ENCODE data around the gene PRSS2.
"Not testable (repeated sequence)": the region's sequence is repeated elsewhere in the genome, so short reads cannot be mapped to it uniquely, and the experiment has no call there.

PRSS2 gene

GRCh38 chr7:142770661-142771352 lies at the start of gene PRSS2:
TSS of gene PRSS2 (plus strand) at chr7:142770970. CDS start at chr7:142770983, 13 bp downstream.
- DNase-seq = peak; percentile 77

- DNase-seq = peak; percentile 90
Observed at GRCh38 chr7:142720986-142721385, 49.8 kb upstream of the PRSS2 start.

DNA sequence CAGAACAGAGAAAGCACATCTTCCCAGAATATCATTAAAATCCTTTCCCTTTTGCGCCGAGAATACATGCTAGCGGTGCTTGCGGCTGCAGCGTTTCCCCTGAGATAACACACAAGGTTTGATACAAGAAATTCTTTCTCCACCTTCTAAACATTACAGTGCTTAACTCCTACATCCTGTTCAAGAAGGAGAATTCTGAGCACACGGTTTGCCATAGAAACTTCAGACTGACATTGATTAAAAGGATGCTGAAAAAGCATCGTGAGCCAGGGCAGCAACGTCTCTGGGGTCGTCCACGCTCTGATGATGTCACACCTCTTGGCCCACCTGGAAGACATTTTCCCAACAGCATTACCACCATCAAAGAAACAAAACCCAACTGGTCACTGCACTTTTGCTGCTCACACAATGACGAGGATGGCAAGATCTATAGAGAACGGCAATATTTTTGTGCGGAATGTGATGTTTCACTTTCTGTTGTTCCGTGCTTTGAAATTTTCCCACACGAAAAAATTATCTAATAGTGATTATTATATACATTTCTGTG lies 48.4 kb upstream of the PRSS2 start:
- no peak for DNase-seq

GRCh38 chr7:142733271-142733670 lies 37.5 kb upstream of the PRSS2 start:
- peak; percentile 92 for DNase-seq

DNA sequence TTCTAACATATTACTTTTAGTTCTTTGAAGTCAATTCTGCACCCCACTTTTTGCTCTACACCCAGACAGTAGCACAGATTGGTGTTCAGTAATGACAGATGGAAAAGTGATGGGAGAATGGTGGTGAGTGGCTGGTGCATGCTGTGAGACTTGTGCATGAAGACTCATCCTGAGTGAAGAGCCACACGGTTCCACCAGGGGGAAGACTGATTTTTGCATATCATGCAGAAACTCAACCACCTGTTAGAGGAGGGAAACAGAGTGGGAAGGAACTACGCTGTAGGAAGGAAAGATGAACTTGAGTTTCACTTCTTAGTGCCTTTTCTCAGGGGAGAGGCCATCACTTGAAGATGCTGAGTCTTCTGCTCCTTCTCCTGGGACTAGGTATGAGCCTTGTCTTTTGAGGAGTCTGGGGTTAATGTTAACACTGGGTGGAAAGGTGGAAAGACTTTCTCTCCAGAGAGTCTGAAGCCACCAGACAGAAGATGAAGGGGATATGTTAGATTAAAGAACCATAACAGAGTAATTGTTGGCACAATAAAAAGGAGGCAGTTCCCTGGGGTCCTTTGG lies 30.8 kb upstream of the PRSS2 start:
- peak; percentile 83 for DNase-seq

DNA sequence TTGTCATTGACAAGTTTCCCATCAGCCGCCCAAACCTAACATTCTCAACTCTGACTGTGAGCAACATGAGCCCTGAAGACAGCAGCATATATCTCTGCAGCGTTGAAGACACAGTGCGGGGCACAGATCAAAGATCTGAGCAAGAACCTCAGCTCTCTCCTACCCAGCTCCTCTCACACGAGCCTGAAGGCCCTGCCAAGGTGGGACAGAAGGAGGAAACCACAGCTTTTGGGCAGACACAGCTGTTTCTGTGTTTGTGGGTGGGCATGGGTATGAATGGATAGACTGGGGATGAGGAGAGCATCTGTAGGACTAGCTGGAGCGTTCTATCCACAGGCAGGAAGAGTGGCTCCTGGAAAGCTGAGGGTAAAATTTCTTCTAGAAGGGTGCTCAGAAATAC lies 30.0 kb upstream of the PRSS2 start:
- no peak for DNase-seq

GRCh38 chr7:142741932-142742331 lies 28.8 kb upstream of the PRSS2 start:
- DNase-seq = not testable (repeated sequence)

DNA sequence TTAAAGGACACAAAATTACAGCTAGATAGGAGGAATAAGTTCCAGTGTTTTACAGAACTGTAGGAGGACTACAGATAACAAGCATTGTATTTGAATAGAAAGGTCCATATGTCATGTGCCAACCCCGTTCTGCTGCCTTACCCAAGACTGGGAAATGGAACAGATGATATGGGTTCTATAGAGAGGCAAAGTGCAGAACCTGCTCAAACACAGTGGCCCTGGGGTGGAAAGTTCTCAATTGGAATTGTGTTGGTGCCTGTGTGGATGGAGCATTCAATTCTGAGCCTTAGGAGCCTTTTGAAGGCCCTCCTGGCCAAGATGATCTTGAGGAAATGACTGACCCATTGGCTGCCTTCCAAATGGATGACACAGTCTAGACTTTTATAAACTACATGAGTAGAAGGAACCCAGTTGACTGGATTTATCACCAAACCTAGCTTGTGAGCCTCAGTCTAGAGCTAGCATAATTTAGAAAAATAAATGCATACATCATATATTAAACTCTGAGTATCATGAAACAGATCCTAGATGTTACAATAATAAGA lies 25.6 kb upstream of the PRSS2 start:
- no peak for DNase-seq

GRCh38 chr7:142745745-142746144 lies 25.0 kb upstream of the PRSS2 start:
- no peak for DNase-seq

- no peak for DNase-seq
Observed at GRCh38 chr7:142746264-142746663, 24.5 kb upstream of the PRSS2 start.

- peak; percentile 36 for DNase-seq
Observed at GRCh38 chr7:142748410-142748809, 22.4 kb upstream of the PRSS2 start.

DNA sequence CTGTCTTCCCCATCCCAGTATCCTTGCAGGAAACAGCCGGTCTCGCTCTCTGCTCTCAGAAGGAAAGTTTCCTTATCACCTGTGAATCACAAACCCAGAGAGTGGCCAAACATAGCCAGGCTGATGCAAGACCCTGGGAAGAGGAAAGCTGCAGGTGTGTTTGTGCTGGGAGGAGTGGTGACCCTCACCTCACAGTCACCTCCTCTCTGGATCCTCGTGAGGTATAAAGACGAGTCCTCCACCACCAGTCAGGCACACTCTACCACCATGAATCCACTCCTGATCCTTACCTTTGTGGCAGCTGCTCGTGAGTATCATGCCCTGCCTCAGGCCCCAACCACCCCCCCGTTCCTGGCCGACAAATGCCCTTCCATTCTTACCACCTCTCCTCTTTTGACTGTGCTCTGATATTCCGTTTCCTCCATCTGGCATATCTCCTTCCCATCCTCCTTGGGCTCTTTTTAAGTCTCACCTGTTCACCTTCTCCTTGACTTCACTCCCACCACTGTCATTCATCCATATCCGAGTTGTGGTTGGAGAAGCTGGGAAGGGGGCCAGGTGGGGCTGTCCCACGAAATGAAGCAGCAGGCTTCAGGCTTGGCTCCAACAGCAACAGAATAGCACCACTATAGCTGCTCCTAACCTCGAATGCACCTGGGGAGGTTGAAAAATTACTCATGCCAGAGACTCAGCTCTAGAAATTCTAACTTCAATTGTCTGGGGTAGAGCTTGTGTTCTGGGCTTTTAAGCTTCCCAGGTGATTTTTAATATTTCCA lies 21.4 kb upstream of the PRSS2 start, which contains the start of gene PRSS1:
Gene PRSS1, plus strand, starts transcription at position 255 of the 776 bp plus-strand sequence. Its CDS starts 13 bp downstream, at position 268.
- DNase-seq = peak; percentile 41

DNA sequence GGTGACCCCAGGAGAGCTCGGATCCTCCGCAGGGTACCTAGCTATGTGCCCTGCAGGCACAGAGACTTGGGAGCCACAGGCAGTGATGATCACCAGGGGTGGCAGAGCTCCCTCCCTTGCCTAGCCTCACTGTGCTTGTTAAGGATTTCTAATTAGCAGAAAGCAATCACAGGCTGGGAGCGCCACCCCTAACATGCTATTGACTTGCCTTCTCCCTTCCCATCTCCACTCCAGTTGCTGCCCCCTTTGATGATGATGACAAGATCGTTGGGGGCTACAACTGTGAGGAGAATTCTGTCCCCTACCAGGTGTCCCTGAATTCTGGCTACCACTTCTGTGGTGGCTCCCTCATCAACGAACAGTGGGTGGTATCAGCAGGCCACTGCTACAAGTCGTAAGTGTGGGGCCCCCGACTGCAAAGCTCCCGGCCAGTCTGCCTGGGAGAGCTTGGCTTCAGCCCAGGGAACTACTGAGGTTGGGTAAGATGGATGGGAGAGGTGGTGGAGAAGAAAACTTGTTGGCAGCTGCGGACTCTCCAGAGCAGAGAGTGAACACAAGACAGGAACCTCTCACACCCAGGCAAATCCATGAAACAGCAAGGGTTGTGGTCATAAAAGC lies 20.3 kb upstream of the PRSS2 start:
- no peak for DNase-seq

- DNase-seq = not testable (repeated sequence)
Observed at GRCh38 chr7:142751526-142752175, 19.1 kb upstream of the PRSS2 start.

DNA sequence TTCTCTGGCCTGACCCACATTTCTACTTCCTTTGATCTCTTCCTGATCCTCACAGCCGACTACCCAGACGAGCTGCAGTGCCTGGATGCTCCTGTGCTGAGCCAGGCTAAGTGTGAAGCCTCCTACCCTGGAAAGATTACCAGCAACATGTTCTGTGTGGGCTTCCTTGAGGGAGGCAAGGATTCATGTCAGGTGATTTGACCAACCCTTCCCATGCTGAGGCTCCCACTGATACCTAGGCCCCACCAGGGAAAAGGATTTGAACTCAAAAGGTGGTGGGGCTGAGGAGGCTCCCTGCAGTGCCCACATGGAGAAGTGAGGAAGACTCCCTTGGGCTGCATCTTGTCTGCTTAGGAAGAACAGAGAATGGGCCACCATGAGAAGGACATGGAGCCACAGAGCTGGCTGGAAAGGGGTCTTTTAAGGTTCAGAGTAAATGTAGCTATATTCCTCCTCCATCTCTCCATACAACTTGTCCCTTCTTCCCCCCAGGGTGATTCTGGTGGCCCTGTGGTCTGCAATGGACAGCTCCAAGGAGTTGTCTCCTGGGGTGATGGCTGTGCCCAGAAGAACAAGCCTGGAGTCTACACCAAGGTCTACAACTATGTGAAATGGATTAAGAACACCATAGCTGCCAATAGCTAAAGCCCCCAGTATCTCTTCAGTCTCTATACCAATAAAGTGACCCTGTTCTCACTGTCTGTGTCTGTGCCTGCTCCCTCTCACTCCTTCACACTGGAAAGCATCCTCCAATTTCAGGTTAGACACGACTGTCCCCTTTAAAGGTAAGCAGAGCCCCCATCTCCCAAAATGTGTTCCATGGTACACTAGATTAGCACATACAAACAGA lies 18.2 kb upstream of the PRSS2 start:
- DNase-seq = no peak

DNA sequence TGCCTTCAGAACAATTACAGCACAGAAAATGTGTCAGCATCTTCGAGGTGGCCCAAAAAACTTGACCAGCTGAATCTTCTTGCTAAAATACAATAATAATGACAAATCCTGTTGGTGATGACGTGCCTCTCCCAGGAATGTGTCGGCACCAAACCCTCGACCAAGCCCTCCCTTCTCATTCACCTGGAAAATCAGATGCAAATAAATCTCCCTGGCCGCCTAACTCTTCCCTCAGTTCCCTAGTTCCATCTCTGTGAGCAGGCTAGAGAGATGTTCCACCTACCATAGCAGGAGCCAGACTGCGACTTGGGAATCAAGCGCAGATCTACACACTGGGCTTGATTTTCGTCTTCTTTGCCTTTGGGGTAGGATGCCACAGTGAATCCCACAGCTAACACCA lies 17.4 kb upstream of the PRSS2 start:
- DNase-seq = no peak

- not testable (repeated sequence) for DNase-seq
Observed at GRCh38 chr7:142753925-142754491, 16.8 kb upstream of the PRSS2 start.

DNA sequence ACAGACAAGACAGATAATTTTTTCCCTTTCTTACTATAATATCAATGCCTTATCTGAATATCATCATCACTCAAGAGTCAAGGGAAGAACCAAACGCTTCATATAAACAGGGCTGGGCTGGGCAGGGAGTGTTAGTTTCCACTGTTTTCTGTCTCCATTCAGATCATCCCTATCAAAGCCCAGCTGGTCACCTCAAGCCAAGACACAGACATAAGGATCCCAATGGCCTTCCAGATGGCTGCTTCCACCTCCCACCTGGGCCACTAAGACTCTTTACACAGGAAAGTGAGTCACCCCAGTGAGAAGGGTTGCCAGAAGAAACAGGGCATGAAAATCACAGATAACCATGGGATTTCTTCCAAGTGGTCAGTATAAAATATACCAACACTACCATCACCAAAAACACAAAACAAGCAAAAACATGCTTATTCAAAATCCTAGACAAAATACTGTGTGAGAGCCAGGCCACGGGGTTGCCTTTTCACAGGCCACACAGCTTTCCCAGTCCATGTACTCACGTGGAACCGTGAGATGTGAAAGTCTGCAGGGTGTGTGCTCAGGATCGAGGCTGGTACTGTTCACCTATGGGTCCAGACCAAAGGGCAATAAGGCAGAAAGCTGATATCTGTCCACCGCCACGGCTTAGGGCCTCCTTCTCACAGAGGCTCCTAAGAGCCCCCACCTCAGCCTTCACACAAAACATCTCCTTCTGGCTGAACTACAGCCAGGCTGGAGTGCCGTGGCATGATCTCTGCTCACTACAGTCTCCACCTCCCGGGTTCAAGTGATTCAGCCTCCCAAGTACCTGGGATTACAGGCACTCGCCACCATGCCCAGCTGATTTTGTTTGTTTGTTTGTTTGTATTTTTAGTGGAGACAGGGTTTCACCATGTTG lies 15.8 kb upstream of the PRSS2 start:
- no peak for DNase-seq

DNA sequence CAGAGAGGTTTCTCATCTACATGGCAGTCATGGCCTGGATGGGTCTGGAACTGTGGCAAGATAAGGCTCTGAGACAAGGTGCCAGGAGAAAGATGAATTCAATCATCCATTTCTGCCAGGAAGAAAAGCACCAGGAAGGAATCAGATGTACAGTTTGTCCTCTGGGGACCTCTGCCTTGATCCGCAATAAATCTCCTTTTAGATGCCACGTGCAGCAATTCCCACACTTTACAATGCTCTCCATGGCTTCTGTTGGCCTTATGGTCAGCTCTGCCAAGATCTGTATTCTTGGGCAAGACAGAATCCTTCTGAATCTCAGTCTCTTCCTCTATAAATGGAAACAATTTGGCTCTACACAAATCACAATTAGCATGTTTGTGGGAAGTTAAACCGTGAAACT lies 12.5 kb upstream of the PRSS2 start:
- not testable (repeated sequence) for DNase-seq

DNA sequence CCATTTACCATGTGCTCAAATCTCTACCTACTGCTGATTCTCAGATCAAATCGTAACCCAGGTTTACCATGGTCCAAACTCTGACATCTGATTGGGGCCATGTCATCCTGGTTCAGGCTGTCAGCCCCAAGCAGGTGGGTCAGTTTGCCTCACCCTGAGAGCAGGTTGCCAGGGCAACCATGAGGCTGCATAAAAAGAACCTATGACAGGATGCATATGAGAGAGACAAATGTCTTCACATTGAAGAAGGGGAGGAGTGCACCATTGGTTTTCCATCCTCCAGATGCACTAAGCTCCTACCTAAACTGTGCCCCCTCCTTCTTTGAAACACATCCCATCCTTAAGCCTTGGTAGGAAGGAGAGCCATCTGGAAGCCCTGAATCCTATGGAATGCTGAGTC lies 11.3 kb upstream of the PRSS2 start:
- DNase-seq = no peak
